Activated CD4-positive, alpha-beta T cell treated with anti-CD3 and anti-CD28 coated beads for 24 hours (primary cell): ENCODE data around the gene ZNRF2.

Experiments
- DNase-seq, 2 donors: peaks; one replicate each; pipeline ENCODE4 v3.0.0-alpha.2; 2020; ENCODE audit warnings: low read depth in 2 of 2

Gene ZNRF2

GRCh38 chr7:30284298-30285066 lies at the start of gene ZNRF2:
Gene ZNRF2, plus strand, starts transcription at chr7:30284597. Its CDS starts 761 bp downstream, at chr7:30285358.
- peak; percentile 96 to 98 for DNase-seq

- no peak for DNase-seq
Measured at GRCh38 chr7:30237271-30237695, 47.1 kb upstream of the ZNRF2 start.

- DNase-seq, result peak in 1 of 2 donors; percentile 20
Measured at GRCh38 chr7:30238721-30239441, 45.5 kb upstream of the ZNRF2 start.

GRCh38 chr7:30240106-30240800 lies 44.1 kb upstream of the ZNRF2 start:
- DNase-seq, result no peak

GRCh38 chr7:30241767-30242166 lies 42.6 kb upstream of the ZNRF2 start:
- DNase-seq, result no peak

GRCh38 chr7:30244340-30244739 lies 40.1 kb upstream of the ZNRF2 start:
- no peak for DNase-seq

GRCh38 chr7:30245913-30246312 lies 38.5 kb upstream of the ZNRF2 start:
- DNase-seq, result no peak

GRCh38 chr7:30246392-30246791 lies 38.0 kb upstream of the ZNRF2 start:
- no peak for DNase-seq

- no peak for DNase-seq
Measured at GRCh38 chr7:30247541-30248401, 36.6 kb upstream of the ZNRF2 start.

GRCh38 chr7:30249316-30249715 lies 35.1 kb upstream of the ZNRF2 start:
- no peak for DNase-seq

- DNase-seq, result no peak
Measured at GRCh38 chr7:30249986-30250774, 34.2 kb upstream of the ZNRF2 start.

- DNase-seq, result no peak
Measured at GRCh38 chr7:30251708-30252329, 32.6 kb upstream of the ZNRF2 start.

GRCh38 chr7:30252885-30253795 lies 31.3 kb upstream of the ZNRF2 start:
- DNase-seq, result no peak

GRCh38 chr7:30253796-30254165 lies 30.6 kb upstream of the ZNRF2 start:
- no peak for DNase-seq

GRCh38 chr7:30254248-30254647 lies 30.1 kb upstream of the ZNRF2 start:
- DNase-seq, result no peak

- DNase-seq, result no peak
Measured at GRCh38 chr7:30254717-30255063, 29.7 kb upstream of the ZNRF2 start.

- DNase-seq, result no peak
Measured at GRCh38 chr7:30255064-30255769, 29.2 kb upstream of the ZNRF2 start.

GRCh38 chr7:30256349-30256858 lies 28.0 kb upstream of the ZNRF2 start:
- no peak for DNase-seq
